ENCODE measurements around the gene PLCB4.

DNA sequence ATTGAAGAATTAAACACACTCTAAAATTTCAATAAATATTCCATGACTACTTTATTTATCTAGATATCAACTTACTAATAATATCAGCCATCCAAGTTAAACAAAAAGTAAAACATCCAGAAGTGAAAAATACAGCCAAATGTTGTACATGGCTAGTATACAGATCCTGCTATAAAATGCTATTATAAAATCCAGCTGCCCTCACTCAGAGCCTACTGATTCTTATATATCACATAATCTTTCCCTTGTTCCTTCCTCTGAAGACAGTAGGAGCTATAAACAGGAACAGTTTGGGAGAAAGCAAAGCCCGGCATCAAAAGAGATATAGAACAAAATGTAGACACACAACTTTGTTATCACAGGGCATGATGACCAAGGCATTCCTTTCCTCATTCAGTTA, 212.9 kb downstream of the PLCB4 start:
- no peak for TF ChIP-seq EZH2 (IDR thresholded peaks at IDR 0.05; ENCODE audit: low read length)
- TF ChIP-seq, protein P1, sequence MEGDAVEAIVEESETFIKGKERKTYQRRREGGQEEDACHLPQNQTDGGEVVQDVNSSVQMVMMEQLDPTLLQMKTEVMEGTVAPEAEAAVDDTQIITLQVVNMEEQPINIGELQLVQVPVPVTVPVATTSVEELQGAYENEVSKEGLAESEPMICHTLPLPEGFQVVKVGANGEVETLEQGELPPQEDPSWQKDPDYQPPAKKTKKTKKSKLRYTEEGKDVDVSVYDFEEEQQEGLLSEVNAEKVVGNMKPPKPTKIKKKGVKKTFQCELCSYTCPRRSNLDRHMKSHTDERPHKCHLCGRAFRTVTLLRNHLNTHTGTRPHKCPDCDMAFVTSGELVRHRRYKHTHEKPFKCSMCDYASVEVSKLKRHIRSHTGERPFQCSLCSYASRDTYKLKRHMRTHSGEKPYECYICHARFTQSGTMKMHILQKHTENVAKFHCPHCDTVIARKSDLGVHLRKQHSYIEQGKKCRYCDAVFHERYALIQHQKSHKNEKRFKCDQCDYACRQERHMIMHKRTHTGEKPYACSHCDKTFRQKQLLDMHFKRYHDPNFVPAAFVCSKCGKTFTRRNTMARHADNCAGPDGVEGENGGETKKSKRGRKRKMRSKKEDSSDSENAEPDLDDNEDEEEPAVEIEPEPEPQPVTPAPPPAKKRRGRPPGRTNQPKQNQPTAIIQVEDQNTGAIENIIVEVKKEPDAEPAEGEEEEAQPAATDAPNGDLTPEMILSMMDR (optimal IDR thresholded peaks at IDR 0.05 in 1 of 3, IDR thresholded peaks at IDR 0.05 in 1 of 3, conservative IDR thresholded peaks at IDR 0.05 in 1 of 3; ENCODE audit: extremely low read depth in 1 of 3, insufficient read depth in 2 of 3, low read length in 3 of 3) = no peak
